HCT116 (cell line): Measurements from ENCODE around the gene ATP11B. TPM values are rescaled to one million over a fixed set of nuclear protein-coding genes. Genes with fewer than 3 reads are reported as not detected.

Experiments
- ATAC-seq: fragments of 200-7000 bp; cut with Tn5 transposase; 2 replicates; pipeline ENCODE4 v1.9.1; 2020; ENCODE audit warnings: mild to moderate bottlenecking, moderate library complexity
- BruUV-seq: library from RNA; stranded (reverse); fragments of 400-500 nt; replicated peaks from 2 replicates; lab custom pipeline; 2021; lab: Mats Ljungman, UMichigan
- CTCF ChIA-PET: fragments of 300-600 bp; sonication (Branson Sonifier 250); formaldehyde crosslinking; loops from one replicate; lab custom pipeline; 2021; ENCODE audit warnings: antibody characterized with exemption; lab: Charles Lee
- POLR2A ChIA-PET: fragments of 300-600, 350-600 bp; sonication (Branson Sonifier 250); formaldehyde crosslinking; loops from one replicate; lab custom pipeline; 2021; ENCODE audit warnings: antibody characterized with exemption; lab: Charles Lee
- RAD21 ChIA-PET, 2 experiments: fragments of 300-600 bp; sonication (Branson Sonifier 250); formaldehyde crosslinking; loops; one replicate each; lab custom pipeline; 2023; ENCODE audit warnings: low total read pairs in 2 of 2; ENCODE audit not compliant: uncharacterized antibody in 2 of 2, unreplicated experiment in 2 of 2, low non-redundant PET in 1 of 2; lab: Charles Lee
- DNase-seq: peaks from one replicate; pipeline ENCODE4 v3.0.0-alpha.2; 2010; ENCODE audit warnings: low read depth, low spot score
- H2AFZ ChIP-seq: fragments of 200-600 bp; shearing (Covaris generic), sonication (generic); 2 replicates; pipeline ENCODE4 v1.6.1; 2017; ENCODE audit warnings: low read depth, mixed run types, mixed read lengths, antibody characterized with exemption, low read length; ENCODE audit not compliant: poor library complexity, severe bottlenecking
- H3K27ac ChIP-seq: 2 replicates; pipeline ENCODE4 v1.5.1; 2012; ENCODE audit warnings: low read depth, low read length
- H3K27me3 ChIP-seq: fragments of 200-600 bp; sonication (generic); 2 replicates; pipeline ENCODE4 v1.6.1; 2016; ENCODE audit warnings: mixed run types, low read length, mixed read lengths; ENCODE audit not compliant: insufficient read depth
- H3K36me3 ChIP-seq, 2 experiments: fragments of 200-500 bp in 1 of 2; fragments of 200-600 bp in 1 of 2; sonication (Bioruptor generic) in 1 of 2; sonication (generic) in 1 of 2; 2 replicates each; pipeline versions ENCODE4 v1.5.1 to v1.6.1; 2014 to 2016; ENCODE audit warnings: low read length in 2 of 2, inconsistent platforms in 1 of 2, mixed read lengths in 1 of 2, mixed run types in 1 of 2; ENCODE audit not compliant: insufficient read depth in 2 of 2, control insufficient read depth in 1 of 2
- H3K4me1 ChIP-seq, 2 experiments: fragments of 200-600 bp in 1 of 2; sonication (generic) in 1 of 2; 2 replicates each; pipeline versions ENCODE4 v1.5.1 to v1.6.1; 2012 to 2017; ENCODE audit warnings: low read length in 2 of 2, inconsistent platforms in 1 of 2, mild to moderate bottlenecking in 1 of 2, mixed read lengths in 1 of 2, mixed run types in 1 of 2, moderate library complexity in 1 of 2; ENCODE audit not compliant: insufficient read depth in 2 of 2, control insufficient read depth in 1 of 2
- H3K4me2 ChIP-seq: fragments of 200-600 bp; sonication (generic); 2 replicates; pipeline ENCODE4 v1.6.1; 2017; ENCODE audit warnings: mixed run types, low read length, mixed read lengths
- H3K4me3 ChIP-seq, 2 experiments: fragments of 200-600 bp in 1 of 2; sonication (generic) in 1 of 2; replicated peaks in 1 of 2; 2 replicates each; pipeline ENCODE4 v1.5.1; 2011 to 2016; ENCODE audit warnings: low read length in 2 of 2, control low read depth in 1 of 2, low read depth in 1 of 2, mild to moderate bottlenecking in 1 of 2, mixed read lengths in 1 of 2, mixed run types in 1 of 2
- H3K79me2 ChIP-seq: fragments of 200-600 bp; sonication (generic); 2 replicates; pipeline ENCODE4 v1.6.1; 2017; ENCODE audit warnings: mild to moderate bottlenecking, mixed run types, low read length, moderate library complexity, mixed read lengths; ENCODE audit not compliant: insufficient read depth
- H3K9ac ChIP-seq: fragments of 200-600 bp; sonication (generic); 2 replicates; pipeline ENCODE4 v1.6.1; 2016; ENCODE audit warnings: low read length, mixed read lengths
- H3K9me2 ChIP-seq: fragments of 200-600 bp; sonication (generic), shearing (Covaris generic); 2 replicates; pipeline ENCODE4 v1.6.1; 2017; ENCODE audit warnings: mixed run types, mild to moderate bottlenecking, moderate library complexity; ENCODE audit not compliant: insufficient read depth
- H3K9me3 ChIP-seq, 2 experiments: fragments of 200-500 bp in 1 of 2; fragments of 200-600 bp in 1 of 2; sonication (Bioruptor generic) in 1 of 2; sonication (generic) in 1 of 2; 2 replicates each; pipeline ENCODE4 v1.6.1; 2014 to 2017; ENCODE audit warnings: low read length in 2 of 2, mixed read lengths in 2 of 2, inconsistent platforms in 1 of 2, low read depth in 1 of 2, mild to moderate bottlenecking in 1 of 2, mixed run types in 1 of 2, moderate library complexity in 1 of 2; ENCODE audit not compliant: control insufficient read depth in 1 of 2, insufficient read depth in 1 of 2
- H4K20me1 ChIP-seq: fragments of 200-600 bp; sonication (generic), shearing (Covaris generic); 2 replicates; pipeline ENCODE4 v1.6.1; 2017; ENCODE audit warnings: mixed run types, mild to moderate bottlenecking, moderate library complexity; ENCODE audit not compliant: insufficient read depth
- ELF1 ChIP-seq: IDR thresholded peaks from 2 replicates; pipeline ENCODE4 v1.6.1; 2012; ENCODE audit warnings: low read depth, borderline replicate concordance
- EZH2 ChIP-seq: fragments of 200-600 bp; sonication (generic); IDR thresholded peaks from 2 replicates; pipeline ENCODE4 v1.6.1; 2017; ENCODE audit warnings: antibody characterized with exemption, mixed run types
- EZH2phosphoT487 ChIP-seq: fragments of 200-600 bp; IDR thresholded peaks from 2 replicates; pipeline ENCODE4 v1.6.1; 2018; ENCODE audit warnings: antibody characterized with exemption, borderline replicate concordance
- FOSL1 ChIP-seq: IDR thresholded peaks from 2 replicates; pipeline ENCODE4 v1.6.1; 2012; ENCODE audit warnings: low read depth
- JUND ChIP-seq: IDR thresholded peaks from 2 replicates; pipeline ENCODE4 v1.6.1; 2012
- MAX ChIP-seq: IDR thresholded peaks from 2 replicates; pipeline ENCODE4 v1.6.1; 2012
- REST ChIP-seq: IDR thresholded peaks from 2 replicates; pipeline ENCODE4 v1.6.1; 2012; ENCODE audit warnings: low read depth
- SP1 ChIP-seq: IDR thresholded peaks from 2 replicates; pipeline ENCODE4 v1.6.1; 2012; ENCODE audit warnings: low read depth
- YY1 ChIP-seq: IDR thresholded peaks from 2 replicates; pipeline ENCODE4 v1.6.1; 2011; ENCODE audit warnings: low read length, low read depth, moderate library complexity, mild to moderate bottlenecking; ENCODE audit not compliant: insufficient replicate concordance; ENCODE audit errors: extremely low read depth
- ZBTB33 ChIP-seq: IDR thresholded peaks from 2 replicates; pipeline ENCODE4 v1.6.1; 2011; ENCODE audit warnings: mild to moderate bottlenecking, low read length, moderate library complexity; ENCODE audit not compliant: insufficient replicate concordance; ENCODE audit errors: extremely low read depth
- ZFX ChIP-seq: fragments of 450-650 bp; IDR thresholded peaks from 2 replicates; pipeline ENCODE4 v1.6.1; 2017
- ZNF274 ChIP-seq: fragments of 200-500 bp; sonication (Bioruptor generic); IDR thresholded peaks from 2 replicates; pipeline ENCODE4 v1.6.1; 2014; ENCODE audit warnings: mild to moderate bottlenecking, low read depth, low read length, inconsistent platforms
- intact Hi-C: fragments of 100-400 bp; cut with micrococcal nuclease; formaldehyde crosslinking; loops from 2 replicates; pipeline ENCODE4 v1.10.0; 2022
- total RNA-seq: library from RNA; stranded (reverse); gene quantifications from one replicate; pipeline ENCODE4 v1.2.1, GENCODE V29; 2021; ENCODE audit not compliant: unreplicated experiment

The ATP11B gene
- total RNA-seq, 1 experiment from 2014 or later, result 53.0 TPM

GRCh38 chr3:182902236-182902635 is 108.9 kb downstream of the ATP11B start:
- TF ChIP-seq FOSL1 (no peak), JUND (no peak), ELF1 (no peak), EZH2phosphoT487 (no peak), ZFX (no peak), ZBTB33 (no peak), REST (no peak), SP1 (no peak), YY1 (no peak), ZNF274 (no peak), MAX (no peak), EZH2 (no peak)
- Histone ChIP-seq H3K9ac (no peak overlapping the region), H3K9me2 (no peaks in the 10 kb centered on the region)

More at GRCh38 chr3:182902236-182902635, 108.9 kb downstream of the ATP11B start:
- Histone ChIP-seq H3K9me3 (no peaks in the 10 kb centered on the region), H3K27ac (no peak overlapping the region), H3K36me3 (0 out of 4 replicates have a peak, but pooled peaks cover 0 to 4% of the 10 kb centered on the region in 2 experiments), H4K20me1 (no peaks in the 10 kb centered on the region), H3K4me3 (no peak overlapping the region), H3K79me2 (no peaks in the 10 kb centered on the region), H2AFZ (no peak overlapping the region), H3K27me3 (no peaks in the 10 kb centered on the region), H3K4me1 (no peaks in the 10 kb centered on the region), H3K4me2 (no peak overlapping the region)
- no peak for ATAC-seq
- DNase-seq, result no peak
- CTCF ChIA-PET, result no interaction called here
- POLR2A ChIA-PET, result no interaction called here
- RAD21 ChIA-PET, result no interaction called here
- BruUV-seq, result no TSS peak
- intact Hi-C loops, result loop anchor here (10.0 kb wide), 1 partner anchor 483 kb away; no protein-coding TSS in a partner anchor
